CD4-positive, alpha-beta T cell (primary cell): ENCODE data around the gene ASCC2. TPM values are rescaled to one million over a fixed set of nuclear protein-coding genes. Genes with fewer than 3 reads are reported as not detected.

Source experiments
- ATAC-seq: fragments of 200-7000 bp; cut with Tn5 transposase; one replicate; pipeline ENCODE4 v1.10.0; 2022; ENCODE audit warnings: mild to moderate bottlenecking; ENCODE audit not compliant: poor library complexity
- CTCF ChIA-PET: fragments of 350-600 bp; sonication (Branson Sonifier 250); formaldehyde crosslinking; loops from one replicate; lab custom pipeline; 2021; ENCODE audit warnings: antibody characterized with exemption, inconsistent platforms; lab: Charles Lee
- POLR2A ChIA-PET: fragments of 350-600 bp; sonication (Branson Sonifier 250); formaldehyde crosslinking; loops from one replicate; lab custom pipeline; 2021; ENCODE audit warnings: antibody characterized with exemption, inconsistent platforms; lab: Charles Lee
- DNase-seq, 14 experiments: peaks; one replicate each; pipeline ENCODE4 v3.0.0-alpha.2; 2013 to 2020; ENCODE audit warnings: mixed read lengths in 2 of 14
- H3K27ac ChIP-seq, 2 donors: one replicate each; pipeline versions ENCODE4 v1.5.1 to v1.7.0; 2013; ENCODE audit warnings: low read length in 2 of 2, low read depth in 1 of 2, mild to moderate bottlenecking in 1 of 2
- H3K27me3 ChIP-seq, 2 experiments: 1 replicate in 1 of 2; 2 replicates in 1 of 2; pipeline versions ENCODE4 v1.6.1 to v1.7.0; 2013; ENCODE audit warnings: low read length in 2 of 2, control low read depth in 1 of 2, mild to moderate bottlenecking in 1 of 2, moderate library complexity in 1 of 2; ENCODE audit not compliant: insufficient read depth in 2 of 2, control insufficient read depth in 1 of 2
- H3K36me3 ChIP-seq: one replicate; pipeline ENCODE4 v1.6.1; 2013; ENCODE audit warnings: low read length, control low read depth; ENCODE audit not compliant: insufficient read depth
- H3K4me1 ChIP-seq: one replicate; pipeline ENCODE4 v1.6.1; 2013; ENCODE audit warnings: low read length, control low read depth; ENCODE audit not compliant: insufficient read depth
- H3K4me3 ChIP-seq: one replicate; pipeline ENCODE4 v1.5.1; 2013; ENCODE audit warnings: mild to moderate bottlenecking, low read length, moderate library complexity
- H3K9me3 ChIP-seq, 2 experiments: 1 replicate in 1 of 2; 2 replicates in 1 of 2; pipeline versions ENCODE4 v1.6.1 to v1.7.0; 2013; ENCODE audit warnings: low read length in 2 of 2, mild to moderate bottlenecking in 2 of 2, control low read depth in 1 of 2, moderate library complexity in 1 of 2; ENCODE audit not compliant: control insufficient read depth in 1 of 2, insufficient read depth in 1 of 2
- H3K27ac Mint-ChIP-seq: one replicate; pipeline ENCODE4 v1.8.0; 2020; ENCODE audit warnings: mixed read lengths
- H3K27me3 Mint-ChIP-seq: one replicate; pipeline ENCODE4 v1.8.0; 2021; ENCODE audit warnings: mixed read lengths
- H3K36me3 Mint-ChIP-seq: one replicate; pipeline ENCODE4 v1.8.0; 2021; ENCODE audit warnings: low read depth, mixed read lengths
- H3K4me1 Mint-ChIP-seq: one replicate; pipeline ENCODE4 v1.8.0; 2021; ENCODE audit warnings: low read depth, mixed read lengths
- H3K4me3 Mint-ChIP-seq: one replicate; pipeline ENCODE4 v1.8.0; 2020; ENCODE audit warnings: mild to moderate bottlenecking, mixed read lengths
- H3K9me3 Mint-ChIP-seq: one replicate; pipeline ENCODE4 v1.8.0; 2020; ENCODE audit warnings: mixed read lengths
- intact Hi-C, 2 experiments: fragments of 100-400 bp; cut with DNase I in 1 of 2; cut with micrococcal nuclease in 1 of 2; formaldehyde crosslinking; loops; one replicate each; pipeline versions ENCODE4 v1.15.1 to v1.9.0; 2023 to 2025; cut with DNase I, micrococcal nuclease
- total RNA-seq, 174 experiments: library from RNA in 2 of 174; stranded (reverse) in 2 of 174; gene quantifications; one replicate each; pipeline ENCODE4 v1.2.3 and lab custom pipeline; 2021 to 2026
- TF ChIP-seq, protein P1 (sequence below): fragments of 200-600 bp; IDR thresholded peaks from one replicate; pipeline ENCODE4 v1.8.0; 2022; ENCODE audit warnings: antibody characterized with exemption, mild to moderate bottlenecking

Gene ASCC2
- total RNA-seq, 2 experiments from 2014 or later: 67.1 to 68.3 TPM

DNA sequence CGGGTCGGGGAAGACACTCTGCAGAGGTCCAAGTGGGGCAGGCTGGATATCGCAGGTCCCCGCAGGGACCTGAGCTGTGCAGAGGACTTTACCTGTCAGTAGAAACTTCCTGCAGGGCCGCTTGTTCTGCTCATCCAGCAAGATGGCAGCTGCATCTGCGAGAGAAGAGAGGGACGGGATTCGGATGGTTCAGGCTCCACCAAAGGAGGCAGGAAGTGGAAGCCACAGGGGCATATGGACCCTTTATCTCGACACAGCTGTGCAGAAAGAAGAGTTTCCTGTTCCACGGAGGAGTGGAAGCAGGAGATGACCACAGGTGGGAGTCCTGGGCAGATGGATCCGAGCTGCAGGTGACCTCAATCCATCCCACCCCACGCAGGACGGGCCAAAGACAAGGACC, 95.7 kb downstream of the ASCC2 start:
- no peak for ATAC-seq
- peaks cover 52% of the 10 kb centered on the region for H3K36me3 ChIP-seq
- intact Hi-C loops: no loop called here
- no peak overlapping the region for H3K4me3 ChIP-seq
- no peak overlapping the region for H3K27ac ChIP-seq
- no peak for DNase-seq
- no peaks in the 10 kb centered on the region for H3K9me3 ChIP-seq
- Mint-ChIP-seq H3K4me3 (no peak overlapping the region), H3K27me3 (no peaks in the 10 kb centered on the region), H3K4me1 (no peaks in the 10 kb centered on the region), H3K36me3 (peaks cover 64% of the 10 kb centered on the region), H3K27ac (no peak overlapping the region), H3K9me3 (no peaks in the 10 kb centered on the region)
- TF ChIP-seq, protein P1, sequence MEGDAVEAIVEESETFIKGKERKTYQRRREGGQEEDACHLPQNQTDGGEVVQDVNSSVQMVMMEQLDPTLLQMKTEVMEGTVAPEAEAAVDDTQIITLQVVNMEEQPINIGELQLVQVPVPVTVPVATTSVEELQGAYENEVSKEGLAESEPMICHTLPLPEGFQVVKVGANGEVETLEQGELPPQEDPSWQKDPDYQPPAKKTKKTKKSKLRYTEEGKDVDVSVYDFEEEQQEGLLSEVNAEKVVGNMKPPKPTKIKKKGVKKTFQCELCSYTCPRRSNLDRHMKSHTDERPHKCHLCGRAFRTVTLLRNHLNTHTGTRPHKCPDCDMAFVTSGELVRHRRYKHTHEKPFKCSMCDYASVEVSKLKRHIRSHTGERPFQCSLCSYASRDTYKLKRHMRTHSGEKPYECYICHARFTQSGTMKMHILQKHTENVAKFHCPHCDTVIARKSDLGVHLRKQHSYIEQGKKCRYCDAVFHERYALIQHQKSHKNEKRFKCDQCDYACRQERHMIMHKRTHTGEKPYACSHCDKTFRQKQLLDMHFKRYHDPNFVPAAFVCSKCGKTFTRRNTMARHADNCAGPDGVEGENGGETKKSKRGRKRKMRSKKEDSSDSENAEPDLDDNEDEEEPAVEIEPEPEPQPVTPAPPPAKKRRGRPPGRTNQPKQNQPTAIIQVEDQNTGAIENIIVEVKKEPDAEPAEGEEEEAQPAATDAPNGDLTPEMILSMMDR: no peak
- POLR2A ChIA-PET: interaction anchor here (0.6 kb wide), 1 partner anchor 25 kb away, joined by 3 read pairs; the partner anchor contains the start of genes UQCR10 and ZMAT5
- H3K4me1 ChIP-seq: no peaks in the 10 kb centered on the region
- CTCF ChIA-PET: no interaction called here
- H3K27me3 ChIP-seq: no peaks in the 10 kb centered on the region

DNA sequence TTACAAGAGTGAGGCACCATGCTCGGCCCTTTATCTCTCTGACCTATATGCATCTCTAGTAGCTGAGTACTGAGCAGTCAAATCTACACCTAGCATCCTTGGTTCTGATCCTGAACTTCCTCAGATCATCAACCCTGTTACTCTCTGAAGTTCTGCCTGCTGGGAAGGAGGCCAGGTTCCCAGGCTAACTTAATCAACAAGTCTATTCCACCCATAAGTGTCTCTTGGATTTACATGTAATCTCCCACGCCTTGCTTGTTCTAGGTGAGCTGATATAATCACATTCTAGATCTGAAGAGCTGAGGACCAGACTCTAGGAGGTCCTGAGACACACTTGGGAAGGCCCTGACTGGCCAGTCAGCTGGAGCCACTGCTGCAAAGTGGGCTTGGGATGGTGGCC, 96.1 kb downstream of the ASCC2 start:
- Histone ChIP-seq H3K4me3 (no peak overlapping the region), H3K4me1 (no peaks in the 10 kb centered on the region), H3K9me3 (no peaks in the 10 kb centered on the region), H3K27me3 (no peaks in the 10 kb centered on the region), H3K36me3 (peaks cover 48% of the 10 kb centered on the region), H3K27ac (no peak overlapping the region)
- Mint-ChIP-seq H3K27me3 (no peaks in the 10 kb centered on the region), H3K4me1 (no peaks in the 10 kb centered on the region), H3K36me3 (peaks cover 60% of the 10 kb centered on the region), H3K27ac (no peak overlapping the region), H3K4me3 (no peak overlapping the region), H3K9me3 (no peaks in the 10 kb centered on the region)
- CTCF ChIA-PET: no interaction called here
- ATAC-seq: no peak
- POLR2A ChIA-PET: interaction anchor here (0.6 kb wide), 1 partner anchor 25 kb away, joined by 3 read pairs; the partner anchor contains the start of genes UQCR10 and ZMAT5
- DNase-seq: no peak
- TF ChIP-seq, protein P1: no peak
- intact Hi-C loops: no loop called here

DNA sequence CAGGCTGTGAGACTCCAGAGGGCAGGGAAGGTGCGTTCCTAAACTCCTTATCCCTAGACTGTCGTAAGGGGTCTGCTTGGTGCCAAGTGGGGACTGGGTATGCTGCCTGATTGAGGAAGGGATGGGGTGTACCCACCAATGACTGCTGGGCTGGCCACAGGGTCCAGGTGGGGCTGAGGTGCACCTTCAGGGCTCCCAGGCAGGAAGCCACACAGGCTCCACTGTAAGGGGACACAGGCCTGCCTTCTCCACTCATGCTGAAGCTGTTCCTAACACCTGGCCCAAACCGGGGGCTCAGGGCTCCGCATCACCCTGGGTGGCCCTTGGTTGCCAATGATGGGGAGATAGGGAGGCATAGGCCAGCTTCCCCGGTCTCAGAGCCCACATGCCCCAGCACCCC, 97.9 kb downstream of the ASCC2 start:
- Mint-ChIP-seq H3K27ac (no peak overlapping the region), H3K4me3 (no peak overlapping the region), H3K36me3 (peaks cover 55% of the 10 kb centered on the region), H3K27me3 (no peaks in the 10 kb centered on the region), H3K9me3 (no peaks in the 10 kb centered on the region), H3K4me1 (no peaks in the 10 kb centered on the region)
- Histone ChIP-seq H3K36me3 (peaks cover 41% of the 10 kb centered on the region), H3K4me3 (no peak overlapping the region), H3K9me3 (no peaks in the 10 kb centered on the region), H3K27ac (no peak overlapping the region), H3K4me1 (no peaks in the 10 kb centered on the region), H3K27me3 (no peaks in the 10 kb centered on the region)
- DNase-seq (no peak), ATAC-seq (no peak)
- intact Hi-C loops: no loop called here
- ChIA-PET POLR2A (no interaction called here), CTCF (no interaction called here)
- TF ChIP-seq, protein P1: no peak
